GM06990 (cell line): ENCODE measurements around the gene NDUFS8.

Experiments used
- DNase-seq: peaks from one replicate; pipeline ENCODE4 v3.0.0-alpha.2; 2011; ENCODE audit not compliant: insufficient read length; ENCODE audit errors: extremely low read depth
- H3K27me3 ChIP-seq: replicated peaks from 2 replicates; pipeline ENCODE4 v1.6.0; 2011; ENCODE audit warnings: low read length; ENCODE audit not compliant: control insufficient read depth, insufficient read depth
- H3K36me3 ChIP-seq: 2 replicates; pipeline ENCODE4 v1.5.1; 2011; ENCODE audit warnings: low read length; ENCODE audit not compliant: control insufficient read depth, insufficient read depth
- H3K4me3 ChIP-seq: replicated peaks from 2 replicates; pipeline ENCODE4 v1.5.1; 2011; ENCODE audit warnings: low read depth, mild to moderate bottlenecking, control low read depth, low read length
- TF ChIP-seq, protein P1 (sequence below): IDR thresholded peaks from 2 replicates; pipeline ENCODE4 v1.5.1; 2011; ENCODE audit warnings: low read length, control low read depth, mild to moderate bottlenecking, inconsistent platforms; ENCODE audit not compliant: insufficient read depth, poor library complexity, severe bottlenecking

Gene NDUFS8

DNA sequence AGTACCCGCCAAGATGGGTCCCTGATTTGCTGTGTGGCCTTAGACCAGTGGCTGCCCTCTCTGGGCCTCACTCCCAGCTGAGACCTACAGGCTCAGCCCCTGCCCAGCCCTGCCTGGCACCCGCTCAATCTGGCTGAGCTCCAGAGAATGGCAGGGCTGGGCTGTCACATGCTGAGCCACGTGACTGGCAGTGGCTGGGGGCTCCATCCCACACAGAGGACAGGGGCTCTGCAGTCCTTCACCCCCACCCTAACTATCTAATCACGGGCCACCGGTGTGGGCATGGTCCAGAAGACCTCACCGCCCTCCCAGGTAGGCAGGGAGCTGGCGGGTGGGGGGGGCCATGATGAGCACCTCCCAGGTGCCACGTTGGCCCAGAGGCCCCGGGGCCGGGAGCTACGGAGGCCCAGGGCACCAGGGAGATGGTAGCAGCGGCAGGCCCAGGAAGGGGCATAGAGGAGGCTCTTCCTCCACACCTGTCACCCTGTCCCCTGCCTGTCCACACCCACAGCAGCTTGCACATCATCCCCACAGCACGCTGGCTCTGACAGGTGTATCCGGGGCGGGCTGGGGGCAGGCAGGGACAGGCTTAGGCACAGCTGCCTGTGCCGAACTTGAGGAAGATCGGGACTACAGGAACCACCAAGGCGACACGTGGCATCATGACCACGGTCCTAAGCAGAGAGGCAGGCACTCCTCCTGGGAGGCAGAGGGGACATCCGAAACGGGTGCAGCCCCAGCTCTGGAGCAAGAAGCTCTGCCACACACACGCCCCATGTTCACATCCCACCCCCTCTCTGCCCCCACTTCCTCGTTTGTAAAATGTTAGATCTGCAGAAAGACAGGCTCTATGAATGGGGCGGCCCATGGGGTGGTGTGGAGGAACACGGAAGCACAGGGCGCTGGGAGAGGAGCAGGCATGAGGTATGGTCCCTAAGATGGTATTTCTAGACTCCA lies 21.8 kb upstream of the NDUFS8 start:
- DNase-seq: peak; percentile 49
- Histone ChIP-seq H3K36me3 (no peaks in the 10 kb centered on the region), H3K4me3 (no peak overlapping the region)

DNA sequence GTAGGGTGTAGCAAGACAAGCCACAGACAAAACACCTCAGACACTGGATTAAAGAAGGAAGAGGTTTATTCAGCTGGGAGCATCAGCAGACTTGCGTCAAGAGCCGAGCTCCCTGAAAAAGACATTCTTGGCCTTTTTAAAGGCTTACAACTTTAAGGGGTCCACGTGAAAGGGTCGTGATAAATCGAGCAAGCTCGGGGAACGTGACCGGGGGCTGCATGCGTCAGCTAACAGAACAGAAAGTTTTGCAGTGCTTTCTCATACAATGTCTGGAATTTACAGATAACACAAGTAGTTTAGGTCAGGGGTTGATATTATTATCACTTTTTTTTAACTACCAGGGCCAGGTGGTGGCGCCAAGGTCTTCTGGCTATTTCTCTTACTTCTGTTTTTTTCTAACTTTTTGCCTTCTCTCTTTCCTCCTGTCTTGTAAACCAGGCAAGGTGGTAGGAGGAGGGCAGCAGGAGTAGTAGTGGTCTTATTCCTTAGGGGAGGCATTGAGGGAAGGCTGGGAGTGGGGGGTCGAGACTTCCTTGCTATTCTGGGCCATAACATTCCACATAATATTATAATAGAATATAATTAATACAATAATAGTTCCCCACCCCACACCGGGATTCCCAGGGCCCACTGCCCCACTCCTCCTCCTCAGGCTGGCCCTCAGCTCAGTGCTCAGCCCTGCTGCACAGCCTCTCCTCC lies 20.9 kb upstream of the NDUFS8 start:
- DNase-seq: no peak
- Histone ChIP-seq H3K36me3 (no peaks in the 10 kb centered on the region), H3K4me3 (no peak overlapping the region), H3K27me3 (no peaks in the 10 kb centered on the region)
- TF ChIP-seq, protein P1, sequence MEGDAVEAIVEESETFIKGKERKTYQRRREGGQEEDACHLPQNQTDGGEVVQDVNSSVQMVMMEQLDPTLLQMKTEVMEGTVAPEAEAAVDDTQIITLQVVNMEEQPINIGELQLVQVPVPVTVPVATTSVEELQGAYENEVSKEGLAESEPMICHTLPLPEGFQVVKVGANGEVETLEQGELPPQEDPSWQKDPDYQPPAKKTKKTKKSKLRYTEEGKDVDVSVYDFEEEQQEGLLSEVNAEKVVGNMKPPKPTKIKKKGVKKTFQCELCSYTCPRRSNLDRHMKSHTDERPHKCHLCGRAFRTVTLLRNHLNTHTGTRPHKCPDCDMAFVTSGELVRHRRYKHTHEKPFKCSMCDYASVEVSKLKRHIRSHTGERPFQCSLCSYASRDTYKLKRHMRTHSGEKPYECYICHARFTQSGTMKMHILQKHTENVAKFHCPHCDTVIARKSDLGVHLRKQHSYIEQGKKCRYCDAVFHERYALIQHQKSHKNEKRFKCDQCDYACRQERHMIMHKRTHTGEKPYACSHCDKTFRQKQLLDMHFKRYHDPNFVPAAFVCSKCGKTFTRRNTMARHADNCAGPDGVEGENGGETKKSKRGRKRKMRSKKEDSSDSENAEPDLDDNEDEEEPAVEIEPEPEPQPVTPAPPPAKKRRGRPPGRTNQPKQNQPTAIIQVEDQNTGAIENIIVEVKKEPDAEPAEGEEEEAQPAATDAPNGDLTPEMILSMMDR: peak; percentile 51

More for the DNA sequence above, 21.8 kb upstream of the NDUFS8 start:
- no peaks in the 10 kb centered on the region for H3K27me3 ChIP-seq
- TF ChIP-seq, protein P1: no peak

DNA sequence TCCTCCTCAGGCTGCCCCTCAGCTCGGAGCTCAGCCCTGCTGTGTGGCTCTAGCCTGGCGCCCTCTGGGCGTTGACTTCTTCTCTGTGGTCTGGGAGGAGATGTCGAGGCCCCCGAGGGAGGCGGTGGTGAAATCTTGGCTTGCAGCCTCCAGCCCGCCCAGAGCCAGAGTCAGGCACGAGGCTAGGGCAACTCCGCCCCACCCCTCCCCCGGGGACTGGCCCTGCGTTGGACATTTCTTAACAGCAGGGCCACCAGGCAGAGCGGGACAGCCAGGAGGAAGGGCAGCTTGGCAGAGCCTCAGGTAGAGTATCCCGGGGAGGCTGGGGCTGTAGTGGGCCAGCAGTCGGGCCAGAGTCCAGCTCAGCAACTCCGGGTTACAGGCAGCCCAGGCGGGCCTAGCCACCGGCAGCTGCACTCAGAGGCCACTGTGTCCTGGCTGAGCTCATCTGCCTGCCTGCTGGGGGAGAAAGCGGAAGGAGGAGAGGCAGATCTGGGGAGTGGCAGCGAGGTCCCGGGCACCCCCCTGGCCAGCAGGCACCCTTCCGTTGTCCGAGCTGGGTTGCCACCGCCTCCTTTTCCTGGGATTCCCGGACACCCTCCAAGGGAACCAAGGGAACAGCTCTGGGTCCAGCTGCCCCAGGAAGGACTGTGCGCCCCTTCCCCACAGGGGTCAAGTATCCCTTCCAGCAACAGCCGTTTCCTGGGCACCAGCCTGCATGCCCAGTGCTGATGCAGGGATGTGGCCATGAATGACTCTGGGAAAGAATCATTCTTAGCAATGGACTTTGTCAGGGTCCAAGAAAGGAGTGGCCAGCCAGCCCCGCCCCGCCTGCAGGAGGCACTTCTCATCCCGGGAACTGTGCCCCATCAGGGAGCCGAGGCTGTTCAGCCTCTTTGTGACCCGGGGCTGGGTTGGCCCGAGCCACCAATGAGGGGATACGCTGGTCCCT lies 20.1 kb upstream of the NDUFS8 start, which contains the start of gene ALDH3B1:
Gene ALDH3B1, plus strand, starts transcription at position 238 of the 952 bp plus-strand sequence. CDS start 4,971 bp downstream, outside the sequence.
- TF ChIP-seq, protein P1: no peak
- H3K27me3 ChIP-seq: no peaks in the 10 kb centered on the region
- H3K36me3 ChIP-seq: no peaks in the 10 kb centered on the region
- no peak for DNase-seq
- no peak within 1 kb of the TSS for H3K4me3 ChIP-seq

DNA sequence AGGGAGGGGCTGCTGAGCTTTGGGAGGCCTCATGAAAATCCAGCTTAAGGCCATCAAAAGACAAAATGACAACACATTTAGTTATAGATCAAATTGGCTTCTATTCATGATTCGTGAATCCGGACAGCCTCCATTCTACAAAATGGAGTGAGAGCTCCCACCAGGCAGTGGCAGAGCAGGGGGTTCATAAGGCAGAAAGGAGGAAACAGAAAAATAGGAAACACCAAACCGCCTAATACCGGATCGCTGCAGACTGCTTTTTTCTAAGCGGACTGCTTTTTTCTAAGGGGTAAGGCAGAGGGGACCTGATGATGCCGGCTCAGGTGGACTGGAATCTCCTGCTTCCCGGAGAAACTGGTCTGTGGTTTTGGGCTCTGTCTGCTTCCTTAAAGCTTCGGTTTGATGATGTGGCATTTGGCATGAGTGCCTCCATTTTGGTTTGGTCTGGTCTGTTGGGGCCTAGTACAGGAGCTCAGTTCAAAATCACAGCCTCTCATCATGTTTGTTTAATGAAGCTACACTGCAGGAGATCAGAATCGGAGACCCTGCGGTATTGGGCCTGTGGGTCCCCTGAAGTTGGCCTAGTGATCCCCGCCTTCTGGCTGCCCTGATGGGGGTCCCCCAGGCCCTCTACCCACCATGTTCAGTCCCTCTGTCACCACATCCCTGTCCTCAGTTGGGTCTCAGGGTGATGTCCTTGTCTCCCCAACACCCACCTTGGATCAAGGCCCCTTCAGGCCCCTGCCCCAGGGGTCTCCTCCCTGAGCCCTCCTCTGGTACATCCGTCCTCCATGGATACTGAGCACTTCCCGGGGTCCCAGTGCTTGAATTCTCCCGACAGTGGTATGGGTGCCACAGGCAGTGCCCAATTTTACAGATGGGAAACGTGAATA lies 19.2 kb upstream of the NDUFS8 start:
- Histone ChIP-seq H3K27me3 (no peaks in the 10 kb centered on the region), H3K36me3 (no peaks in the 10 kb centered on the region), H3K4me3 (no peak overlapping the region)
- DNase-seq: no peak
- TF ChIP-seq, protein P1: no peak
